SK-N-SH treated with all-trans-retinoic acid at 6 μM for 48 hours (cell line): ENCODE measurements around the gene HOOK2.

Experiments
- ATAC-seq: fragments of 200-7000 bp; cut with Tn5 transposase; 3 replicates; pipeline ENCODE4 v1.9.1; 2020; ENCODE audit warnings: mild to moderate bottlenecking, moderate library complexity
- ARNTL ChIP-seq: fragments of 450-650 bp; formaldehyde crosslinking; IDR thresholded peaks from 2 replicates; pipeline ENCODE4 v1.5.0; 2020; ENCODE audit warnings: low read depth, mild to moderate bottlenecking, moderate library complexity, borderline replicate concordance
- BACH2 ChIP-seq: fragments of 250-450 bp; sonication (Bioruptor Pico); IDR thresholded peaks from 2 replicates; pipeline ENCODE4 v1.9.0; 2021; ENCODE audit warnings: mild to moderate bottlenecking, borderline replicate concordance
- CREB5 ChIP-seq: fragments of 250-450 bp; sonication (Bioruptor Pico); IDR thresholded peaks from 2 replicates; pipeline ENCODE4 v1.5.1; 2020; ENCODE audit warnings: low read depth, mild to moderate bottlenecking, moderate library complexity
- CSDC2 ChIP-seq: fragments of 250-450 bp; sonication (Bioruptor Pico); IDR thresholded peaks from 2 replicates; pipeline ENCODE4 v1.5.0; 2020; ENCODE audit warnings: mild to moderate bottlenecking, moderate library complexity
- ESRRG ChIP-seq: fragments of 250-450 bp; sonication (Bioruptor Pico); IDR thresholded peaks from 2 replicates; pipeline ENCODE4 v1.6.1; 2021; ENCODE audit warnings: mild to moderate bottlenecking
- GLIS3 ChIP-seq: fragments of 250-450 bp; sonication (Bioruptor Pico); IDR thresholded peaks from 2 replicates; pipeline ENCODE4 v1.5.0; 2020; ENCODE audit warnings: mild to moderate bottlenecking, moderate library complexity
- ISL1 ChIP-seq: fragments of 250-450 bp; sonication (Bioruptor Pico); IDR thresholded peaks from 2 replicates; pipeline ENCODE4 v2.1.2; 2022; ENCODE audit warnings: mild to moderate bottlenecking, moderate library complexity
- OSR1 ChIP-seq: fragments of 250-450 bp; sonication (Bioruptor Pico); IDR thresholded peaks from 2 replicates; pipeline ENCODE4 v1.8.0; 2022; ENCODE audit warnings: moderate library complexity, mild to moderate bottlenecking, inconsistent platforms
- PATZ1 ChIP-seq: fragments of 250-450 bp; sonication (Bioruptor Pico); IDR thresholded peaks from 2 replicates; pipeline ENCODE4 v1.8.0; 2020; ENCODE audit warnings: mild to moderate bottlenecking, moderate library complexity, borderline replicate concordance
- POU6F1 ChIP-seq: fragments of 250-450 bp; sonication (Bioruptor Pico); IDR thresholded peaks from 2 replicates; pipeline ENCODE4 v1.8.0; 2021; ENCODE audit warnings: low read depth, mild to moderate bottlenecking, moderate library complexity, borderline replicate concordance
- RARB ChIP-seq: fragments of 250-450 bp; sonication (Bioruptor Pico); IDR thresholded peaks from 2 replicates; pipeline ENCODE4 v1.8.0; 2021; ENCODE audit warnings: mild to moderate bottlenecking, moderate library complexity
- TCF4 ChIP-seq: fragments of 250-450 bp; sonication (Bioruptor Pico); IDR thresholded peaks from 2 replicates; pipeline ENCODE4 v1.8.0; 2021; ENCODE audit warnings: mild to moderate bottlenecking, moderate library complexity, borderline replicate concordance
- TOX ChIP-seq: fragments of 250-450 bp; sonication (Bioruptor Pico); IDR thresholded peaks from 2 replicates; pipeline ENCODE4 v1.8.0; 2021; ENCODE audit warnings: mild to moderate bottlenecking, moderate library complexity, borderline replicate concordance
- TSHZ2 ChIP-seq: fragments of 250-450 bp; sonication (Bioruptor Pico); IDR thresholded peaks from 2 replicates; pipeline ENCODE4 v1.5.0; 2020; ENCODE audit warnings: mild to moderate bottlenecking, moderate library complexity
- ZC3H10 ChIP-seq: fragments of 250-450 bp; sonication (Bioruptor Pico); IDR thresholded peaks from 2 replicates; pipeline ENCODE4 v1.5.1; 2021; ENCODE audit warnings: mild to moderate bottlenecking, moderate library complexity
- ZFP3 ChIP-seq: fragments of 250-450 bp; sonication (Bioruptor Pico); IDR thresholded peaks from 2 replicates; pipeline ENCODE4 v1.5.0; 2020; ENCODE audit warnings: mild to moderate bottlenecking, moderate library complexity
- ZNF565 ChIP-seq: fragments of 450-650 bp; formaldehyde crosslinking; conservative IDR thresholded peaks from 2 replicates; pipeline ENCODE4 v1.5.0; 2020; ENCODE audit warnings: low read depth, mild to moderate bottlenecking, moderate library complexity
- ZNF70 ChIP-seq: fragments of 450-650 bp; formaldehyde crosslinking; IDR thresholded peaks from 2 replicates; pipeline ENCODE4 v1.5.0; 2020; ENCODE audit warnings: mild to moderate bottlenecking, moderate library complexity
- ZNF8 ChIP-seq: fragments of 450-650 bp; formaldehyde crosslinking; IDR thresholded peaks from 2 replicates; pipeline ENCODE4 v1.5.0; 2020; ENCODE audit warnings: mild to moderate bottlenecking, moderate library complexity

Gene HOOK2

GRCh38 chr19:12721656-12722565, 53.4 kb downstream of the HOOK2 start:
- TF ChIP-seq BACH2 (CRISPR knock-in tag) (no peak), OSR1 (CRISPR knock-in tag) (no peak), RARB (CRISPR knock-in tag) (no peak), GLIS3 (CRISPR knock-in tag) (no peak), ZFP3 (CRISPR knock-in tag) (no peak)
- peak; percentile 36 for ATAC-seq

- TF ChIP-seq CREB5 (no peak), ZFP3 (CRISPR knock-in tag) (no peak), ISL1 (CRISPR knock-in tag) (no peak), POU6F1 (CRISPR knock-in tag) (no peak), TSHZ2 (CRISPR knock-in tag) (no peak), TOX (CRISPR knock-in tag) (no peak)
- ATAC-seq = peak; percentile 3
Observed at GRCh38 chr19:12720851-12721655, 54.3 kb downstream of the HOOK2 start.

GRCh38 chr19:12720296-12720695, 55.1 kb downstream of the HOOK2 start:
- ATAC-seq = no peak
- TF ChIP-seq ESRRG (CRISPR knock-in tag) (no peak), PATZ1 (no peak), ZNF565 (CRISPR knock-in tag) (no peak), ZNF70 (CRISPR knock-in tag) (no peak), CSDC2 (no peak), TOX (CRISPR knock-in tag) (no peak), GLIS3 (CRISPR knock-in tag) (no peak), OSR1 (CRISPR knock-in tag) (no peak), ISL1 (CRISPR knock-in tag) (no peak), ZNF8 (CRISPR knock-in tag) (no peak), TCF4 (CRISPR knock-in tag) (no peak), ARNTL (CRISPR knock-in tag) (no peak)
- TF ChIP-seq, all 23 proteins: peak for 0

GRCh38 chr19:12715929-12716328, 59.4 kb downstream of the HOOK2 start:
- TF ChIP-seq ZC3H10 (CRISPR knock-in tag) = no peak
- no peak for TF ChIP-seq ZNF565 (CRISPR knock-in tag)
- ATAC-seq = no peak
